IMR-90 (cell line): ENCODE measurements around the gene COLQ. TPM values are rescaled to one million over a fixed set of nuclear protein-coding genes. Genes with fewer than 3 reads are reported as not detected.

Experiments used
- ATAC-seq: fragments of 200-7000 bp; cut with Tn5 transposase; 2 replicates; pipeline ENCODE4 v1.9.1; 2020; ENCODE audit warnings: low read depth, mild to moderate bottlenecking, moderate library complexity
- BruUV-seq: library from RNA; stranded (reverse); fragments of 400-500 nt; replicated peaks from 2 replicates; lab custom pipeline; 2021; lab: Mats Ljungman, UMichigan
- CTCF ChIA-PET: fragments of 300-600 bp; formaldehyde crosslinking; extraction: SDS; loops from one replicate; lab custom pipeline; 2021; ENCODE audit warnings: antibody characterized with exemption; lab: Yijun Ruan, JAX
- POLR2A ChIA-PET: fragments of 300-600 bp; sonication (Branson Sonifier 250); formaldehyde crosslinking; loops from one replicate; lab custom pipeline; 2022; ENCODE audit warnings: antibody characterized with exemption; ENCODE audit not compliant: unreplicated experiment; lab: Charles Lee
- DNase-seq: peaks from one replicate; pipeline ENCODE4 v3.0.0; 2013
- H2AFZ ChIP-seq: replicated peaks from 2 replicates; pipeline ENCODE3; 2013; ENCODE audit warnings: low read length, mild to moderate bottlenecking; ENCODE audit not compliant: poor library complexity
- H2AK5ac ChIP-seq: 2 replicates; pipeline ENCODE4 v1.6.1; 2013; ENCODE audit warnings: low read depth, low read length, inconsistent platforms
- H2AK9ac ChIP-seq: replicated peaks from 2 replicates; pipeline ENCODE3; 2013; ENCODE audit warnings: mild to moderate bottlenecking, low read depth, low read length, moderate library complexity; ENCODE audit not compliant: poor library complexity
- H2BK120ac ChIP-seq: 2 replicates; pipeline ENCODE4 v1.6.1; 2013; ENCODE audit warnings: low read depth, low read length, inconsistent platforms
- H2BK15ac ChIP-seq: 3 replicates; pipeline ENCODE4 v1.6.1; 2013; ENCODE audit warnings: low read depth, low read length, inconsistent platforms
- H2BK20ac ChIP-seq: 2 replicates; pipeline ENCODE4 v1.6.1; 2013; ENCODE audit warnings: low read depth, mild to moderate bottlenecking, inconsistent platforms, low read length, moderate library complexity
- H2BK5ac ChIP-seq: 2 replicates; pipeline ENCODE4 v1.6.1; 2013; ENCODE audit warnings: mild to moderate bottlenecking, low read depth, low read length, inconsistent platforms; ENCODE audit not compliant: poor library complexity, severe bottlenecking
- H3K14ac ChIP-seq: replicated peaks from 2 replicates; pipeline ENCODE4 v1.6.1; 2013; ENCODE audit warnings: low read depth, low read length, inconsistent platforms
- H3K18ac ChIP-seq: 2 replicates; pipeline ENCODE4 v1.6.1; 2013; ENCODE audit warnings: low read depth, low read length, control low read depth
- H3K23ac ChIP-seq: 2 replicates; pipeline ENCODE4 v1.6.1; 2013; ENCODE audit warnings: low read depth, low read length, inconsistent platforms
- H3K27ac ChIP-seq: 2 replicates; pipeline ENCODE4 v1.5.1; 2013; ENCODE audit warnings: mild to moderate bottlenecking, control low read depth, low read length; ENCODE audit not compliant: insufficient read depth
- H3K27me3 ChIP-seq: 2 replicates; pipeline ENCODE4 v1.6.1; 2013; ENCODE audit warnings: low read length; ENCODE audit not compliant: control insufficient read depth, insufficient read depth
- H3K36me3 ChIP-seq: 2 replicates; pipeline ENCODE4 v1.6.1; 2013; ENCODE audit warnings: low read length, mixed read lengths; ENCODE audit not compliant: control insufficient read depth, insufficient read depth
- H3K4ac ChIP-seq: 2 replicates; pipeline ENCODE4 v1.6.1; 2013; ENCODE audit warnings: low read depth, low read length, inconsistent platforms
- H3K4me1 ChIP-seq: 2 replicates; pipeline ENCODE4 v1.6.1; 2013; ENCODE audit warnings: low read length, mixed read lengths; ENCODE audit not compliant: control insufficient read depth, insufficient read depth
- H3K4me2 ChIP-seq: 2 replicates; pipeline ENCODE4 v1.6.1; 2013; ENCODE audit warnings: low read depth, mild to moderate bottlenecking, control low read depth, low read length, moderate library complexity
- H3K4me3 ChIP-seq: 2 replicates; pipeline ENCODE4 v1.5.1; 2013; ENCODE audit warnings: low read depth, mild to moderate bottlenecking, control low read depth, low read length, moderate library complexity; ENCODE audit not compliant: insufficient read depth
- H3K56ac ChIP-seq: 2 replicates; pipeline ENCODE4 v1.6.1; 2013; ENCODE audit warnings: low read length, inconsistent platforms; ENCODE audit not compliant: insufficient read depth; ENCODE audit errors: extremely low read depth
- H3K79me1 ChIP-seq, 2 experiments: 2 replicates each; pipeline ENCODE4 v1.6.1; 2013; ENCODE audit warnings: low read length in 2 of 2, inconsistent platforms in 1 of 2, low read depth in 1 of 2
- H3K9ac ChIP-seq: 2 replicates; pipeline ENCODE4 v1.6.1; 2013; ENCODE audit warnings: low read depth, low read length, control low read depth
- H3K9me1 ChIP-seq: 2 replicates; pipeline ENCODE4 v1.6.1; 2013; ENCODE audit warnings: low read length, inconsistent platforms; ENCODE audit not compliant: insufficient read depth
- H3K9me3 ChIP-seq: 2 replicates; pipeline ENCODE4 v1.6.1; 2013; ENCODE audit warnings: low read length; ENCODE audit not compliant: control insufficient read depth, insufficient read depth
- H4K20me1 ChIP-seq: 2 replicates; pipeline ENCODE4 v1.6.1; 2013; ENCODE audit warnings: low read length, inconsistent platforms; ENCODE audit not compliant: insufficient read depth
- H4K5ac ChIP-seq: 2 replicates; pipeline ENCODE4 v1.6.1; 2013; ENCODE audit warnings: mild to moderate bottlenecking, low read depth, low read length, control low read depth
- H4K8ac ChIP-seq, 2 experiments: 2 replicates each; pipeline ENCODE4 v1.6.1; 2013; ENCODE audit warnings: low read depth in 2 of 2, low read length in 2 of 2, control low read depth in 1 of 2, inconsistent platforms in 1 of 2
- H4K91ac ChIP-seq: 2 replicates; pipeline ENCODE4 v1.6.1; 2013; ENCODE audit warnings: low read depth, low read length, inconsistent platforms; ENCODE audit not compliant: insufficient read depth
- BHLHE40 ChIP-seq: fragments of 150-350 bp; IDR thresholded peaks from 2 replicates; pipeline ENCODE4 v1.6.1; 2016; ENCODE audit warnings: mild to moderate bottlenecking, low read depth, low read length
- CEBPB ChIP-seq: IDR thresholded peaks from 2 replicates; pipeline ENCODE4 v1.6.1; 2012; ENCODE audit warnings: low read depth, low read length, improper control_type of control experiment
- CHD1 ChIP-seq: IDR thresholded peaks from 2 replicates; pipeline ENCODE4 v1.6.1; 2012; ENCODE audit warnings: low read depth, low read length, improper control_type of control experiment
- ELK1 ChIP-seq: fragments of 150-350 bp; IDR thresholded peaks from 2 replicates; pipeline ENCODE4 v1.6.1; 2016; ENCODE audit warnings: low read depth, mild to moderate bottlenecking, low read length, moderate library complexity, borderline replicate concordance
- FOS ChIP-seq: fragments of 150-350 bp; IDR thresholded peaks from 2 replicates; pipeline ENCODE4 v1.6.1; 2016; ENCODE audit warnings: low read depth, low read length
- MAFK ChIP-seq: IDR thresholded peaks from 2 replicates; pipeline ENCODE4 v1.6.1; 2012; ENCODE audit warnings: low read depth, low read length, improper control_type of control experiment
- MAZ ChIP-seq: IDR thresholded peaks from 2 replicates; pipeline ENCODE4 v1.6.1; 2012; ENCODE audit warnings: low read depth, mild to moderate bottlenecking, low read length, improper control_type of control experiment, moderate library complexity, borderline replicate concordance
- MXI1 ChIP-seq: IDR thresholded peaks from 2 replicates; pipeline ENCODE4 v1.6.1; 2012; ENCODE audit warnings: low read depth, mild to moderate bottlenecking, low read length, moderate library complexity, borderline replicate concordance
- NFE2L2 ChIP-seq: fragments of 150-350 bp; IDR thresholded peaks from 2 replicates; pipeline ENCODE4 v1.6.1; 2016; ENCODE audit warnings: low read depth, mild to moderate bottlenecking, low read length
- POLR2A ChIP-seq: IDR thresholded peaks from 2 replicates; pipeline ENCODE4 v1.6.1; 2012; ENCODE audit warnings: mild to moderate bottlenecking, low read depth, low read length
- RAD21 ChIP-seq: IDR thresholded peaks from 2 replicates; pipeline ENCODE4 v1.6.1; 2012; ENCODE audit warnings: low read length, improper control_type of control experiment
- RCOR1 ChIP-seq: IDR thresholded peaks from 2 replicates; pipeline ENCODE4 v1.6.1; 2012; ENCODE audit warnings: mild to moderate bottlenecking, low read length, improper control_type of control experiment; ENCODE audit not compliant: insufficient replicate concordance
- RFX5 ChIP-seq: IDR thresholded peaks from 2 replicates; pipeline ENCODE4 v1.8.0; 2012; ENCODE audit warnings: low read depth, mild to moderate bottlenecking, low read length, moderate library complexity
- SMC3 ChIP-seq: fragments of 150-350 bp; IDR thresholded peaks from 2 replicates; pipeline ENCODE4 v1.6.1; 2016; ENCODE audit warnings: low read depth, mild to moderate bottlenecking, antibody characterized with exemption, low read length, moderate library complexity
- USF2 ChIP-seq: fragments of 150-350 bp; IDR thresholded peaks from 2 replicates; pipeline ENCODE4 v1.6.1; 2017; ENCODE audit warnings: mild to moderate bottlenecking, antibody characterized with exemption, low read length, low read depth
- WGBS, 2 experiments: methylation state at CpG; one replicate each; pipeline versions ENCODE4 v1.1.5 to v1.1.7; 2013; ENCODE audit warnings: missing lambda C conversion rate in 2 of 2; ENCODE audit not compliant: insufficient read length in 1 of 2; ENCODE audit errors: extremely low coverage in 2 of 2; 5-methylcytosine and 5-hydroxymethylcytosine counted together
- dilution Hi-C: fragments of 300-500 bp; cut with HindIII; formaldehyde crosslinking; loops from one replicate; pipeline ENCODE4 v1.14.3; 2018; ENCODE audit warnings: low sequenced_read_pairs; ENCODE audit not compliant: unreplicated experiment
- in situ Hi-C: fragments of 300-500 bp; cut with MboI; formaldehyde crosslinking; loops from 3 replicates; pipeline ENCODE4 v1.14.3; 2019; ENCODE audit warnings: low sequenced_read_pairs, inconsistent platforms, mixed read lengths
- intact Hi-C: fragments of 100-400 bp; cut with micrococcal nuclease; formaldehyde crosslinking; loops from 2 replicates; pipeline ENCODE4 v1.10.0; 2022
- polyA plus RNA-seq, 3 experiments: library from polyadenylated mRNA; depleted of rRNA; stranded (reverse); fragments of >200 nt; gene quantifications; 2 replicates each; pipeline ENCODE4 v1.2.3, GENCODE V29; 2012; ENCODE audit warnings: low replicate concordance in 1 of 3
- total RNA-seq: library from RNA; depleted of rRNA; stranded (reverse); fragments of >200 nt; gene quantifications from 2 replicates; pipeline ENCODE4 v1.2.3, GENCODE V29; 2012
- TF ChIP-seq, protein P1 (sequence below): conservative IDR thresholded peaks from 2 replicates; pipeline ENCODE4 v1.5.1; 2012; ENCODE audit warnings: mild to moderate bottlenecking, low read depth, low read length, improper control_type of control experiment

Gene COLQ
- total and polyA plus RNA-seq, 2 of the 4 experiments (the other 2 are of a cell fraction), result 0.18 to 0.65 TPM

DNA sequence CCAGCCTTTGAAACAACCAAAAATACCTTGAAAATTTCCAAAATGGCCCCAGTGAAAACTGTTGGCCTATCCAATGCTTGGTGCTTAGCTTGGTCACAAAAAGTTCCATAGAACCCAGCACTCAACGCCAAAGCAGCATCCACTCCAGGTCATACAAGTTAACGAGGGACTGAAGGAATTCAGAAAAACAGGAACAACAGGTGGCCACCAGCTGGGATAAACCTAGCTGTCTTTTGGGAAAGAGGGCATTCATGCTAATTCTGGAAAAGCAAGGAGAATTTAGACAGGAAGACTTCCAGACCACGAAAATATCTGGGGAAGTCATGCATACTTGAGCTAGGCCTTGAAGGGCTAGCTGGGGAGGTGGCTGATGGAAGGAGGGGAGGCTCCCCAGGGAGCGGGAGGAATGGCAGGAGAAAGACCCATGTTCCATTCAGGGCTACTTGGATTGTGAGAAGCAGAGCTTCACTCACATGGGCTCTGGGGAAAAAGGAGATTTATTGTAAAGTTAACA, 28.6 kb downstream of the COLQ start:
- no peaks in the 10 kb centered on the region for H3K79me1 ChIP-seq
- no peak overlapping the region for H3K27ac ChIP-seq
- DNase-seq (no peak), ATAC-seq (no peak)
- dilution Hi-C loops (no loop called here), intact Hi-C loops (no loop called here), in situ Hi-C loops (no loop called here)
- no peak overlapping the region for H3K4me3 ChIP-seq
- H3K23ac ChIP-seq, result no peak overlapping the region
- ChIA-PET CTCF (no interaction called here), POLR2A (no interaction called here)
- no peak overlapping the region for H4K5ac ChIP-seq
- H3K36me3 ChIP-seq, result no peaks in the 10 kb centered on the region
- no peak overlapping the region for H3K18ac ChIP-seq
- H2AK5ac ChIP-seq, result no peak overlapping the region
- H3K27me3 ChIP-seq, result no peaks in the 10 kb centered on the region
- H3K9me1 ChIP-seq, result no peaks in the 10 kb centered on the region
- no peaks in the 10 kb centered on the region for H3K9me3 ChIP-seq
- H4K8ac ChIP-seq, result no peak overlapping the region
- H2BK20ac ChIP-seq, result no peak overlapping the region
- no peak overlapping the region for H4K91ac ChIP-seq
- no peak overlapping the region for H2BK120ac ChIP-seq
- no peak overlapping the region for H3K4ac ChIP-seq
- H2AFZ ChIP-seq, result no peak overlapping the region
- H2BK15ac ChIP-seq, result no peak overlapping the region
- no peak overlapping the region for H3K56ac ChIP-seq
- H3K4me2 ChIP-seq, result no peak overlapping the region
- TF ChIP-seq RCOR1 (no peak), ELK1 (no peak), CHD1 (no peak), POLR2A (no peak), SMC3 (no peak), NFE2L2 (no peak), USF2 (no peak), CEBPB (no peak), MAZ (no peak), RAD21 (no peak), BHLHE40 (no peak), MAFK (no peak), FOS (no peak), MXI1 (no peak), RFX5 (no peak)
- TF ChIP-seq, protein P1, sequence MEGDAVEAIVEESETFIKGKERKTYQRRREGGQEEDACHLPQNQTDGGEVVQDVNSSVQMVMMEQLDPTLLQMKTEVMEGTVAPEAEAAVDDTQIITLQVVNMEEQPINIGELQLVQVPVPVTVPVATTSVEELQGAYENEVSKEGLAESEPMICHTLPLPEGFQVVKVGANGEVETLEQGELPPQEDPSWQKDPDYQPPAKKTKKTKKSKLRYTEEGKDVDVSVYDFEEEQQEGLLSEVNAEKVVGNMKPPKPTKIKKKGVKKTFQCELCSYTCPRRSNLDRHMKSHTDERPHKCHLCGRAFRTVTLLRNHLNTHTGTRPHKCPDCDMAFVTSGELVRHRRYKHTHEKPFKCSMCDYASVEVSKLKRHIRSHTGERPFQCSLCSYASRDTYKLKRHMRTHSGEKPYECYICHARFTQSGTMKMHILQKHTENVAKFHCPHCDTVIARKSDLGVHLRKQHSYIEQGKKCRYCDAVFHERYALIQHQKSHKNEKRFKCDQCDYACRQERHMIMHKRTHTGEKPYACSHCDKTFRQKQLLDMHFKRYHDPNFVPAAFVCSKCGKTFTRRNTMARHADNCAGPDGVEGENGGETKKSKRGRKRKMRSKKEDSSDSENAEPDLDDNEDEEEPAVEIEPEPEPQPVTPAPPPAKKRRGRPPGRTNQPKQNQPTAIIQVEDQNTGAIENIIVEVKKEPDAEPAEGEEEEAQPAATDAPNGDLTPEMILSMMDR, result no peak
- H2BK5ac ChIP-seq, result no peak overlapping the region
- no peak overlapping the region for H3K14ac ChIP-seq
- WGBS, 2 experiments, result 80% methylated on average over 2 of the region's 4 CpGs; no CpG with 5 or more reads in 1 of the 2 experiments
- BruUV-seq, result no TSS peak
- no peak overlapping the region for H3K9ac ChIP-seq
- H4K20me1 ChIP-seq, result no peaks in the 10 kb centered on the region
- H2AK9ac ChIP-seq, result no peak overlapping the region
- H3K4me1 ChIP-seq, result no peaks in the 10 kb centered on the region
